Hepatocyte (in vitro differentiated cells): ENCODE results near the gene RXRB. TPM values are rescaled to one million over a fixed set of nuclear protein-coding genes. Genes with fewer than 3 reads are reported as not detected.

Source experiments
- DNase-seq: peaks from one replicate; pipeline ENCODE4 v3.0.0-alpha.2; 2016; ENCODE audit warnings: low spot score
- H2AFZ ChIP-seq: fragments of 200-600 bp; sonication (generic); 2 replicates; pipeline ENCODE4 v1.6.0; 2016; ENCODE audit warnings: antibody characterized with exemption, mild to moderate bottlenecking
- H3K27ac ChIP-seq: fragments of 200-600 bp; sonication (generic); 2 replicates; pipeline ENCODE4 v1.5.1; 2016; ENCODE audit warnings: mild to moderate bottlenecking
- H3K27me3 ChIP-seq: fragments of 200-600 bp; sonication (generic); 2 replicates; pipeline ENCODE4 v1.6.1; 2016
- H3K36me3 ChIP-seq: fragments of 200-600 bp; sonication (generic); replicated peaks from 2 replicates; pipeline ENCODE4 v1.5.1; 2016; ENCODE audit warnings: low read depth; ENCODE audit not compliant: insufficient read depth
- H3K4me1 ChIP-seq: fragments of 200-600 bp; sonication (generic); 2 replicates; pipeline ENCODE4 v1.5.1; 2016; ENCODE audit warnings: mild to moderate bottlenecking, moderate library complexity; ENCODE audit not compliant: insufficient read depth
- H3K4me2 ChIP-seq: fragments of 200-600 bp; sonication (generic); 2 replicates; pipeline ENCODE4 v1.6.0; 2016
- H3K4me3 ChIP-seq: fragments of 200-600 bp; sonication (generic); 2 replicates; pipeline ENCODE4 v1.5.1; 2016; ENCODE audit warnings: mild to moderate bottlenecking
- H3K79me2 ChIP-seq: fragments of 200-600 bp; sonication (generic); 2 replicates; pipeline ENCODE4 v1.6.0; 2017; ENCODE audit warnings: mild to moderate bottlenecking
- H3K9me2 ChIP-seq: fragments of 200-600 bp; sonication (generic); replicated peaks from 2 replicates; pipeline ENCODE4 v1.6.0; 2017; ENCODE audit warnings: mild to moderate bottlenecking; ENCODE audit not compliant: insufficient read depth
- H3K9me3 ChIP-seq: fragments of 200-600 bp; sonication (generic); 2 replicates; pipeline ENCODE4 v1.5.1; 2016; ENCODE audit warnings: low read depth, mild to moderate bottlenecking
- H4K20me1 ChIP-seq: fragments of 200-600 bp; sonication (generic); 2 replicates; pipeline ENCODE4 v1.6.0; 2016; ENCODE audit warnings: mild to moderate bottlenecking; ENCODE audit not compliant: insufficient read depth, poor library complexity, severe bottlenecking
- EZH2 ChIP-seq: fragments of 200-600 bp; sonication (generic); IDR thresholded peaks from 2 replicates; pipeline ENCODE4 v1.6.1; 2016; ENCODE audit warnings: antibody characterized with exemption, mild to moderate bottlenecking, borderline replicate concordance
- EZH2phosphoT487 ChIP-seq: fragments of 200-600 bp; sonication (generic); IDR thresholded peaks from one replicate; pipeline ENCODE4 v1.6.1; 2018; ENCODE audit warnings: antibody characterized with exemption, mild to moderate bottlenecking, low read depth, moderate library complexity; ENCODE audit not compliant: unreplicated experiment, severe bottlenecking
- WGBS: methylation state at CpG from one replicate; pipeline ENCODE4 v1.1.6; 2016; ENCODE audit warnings: low lambda C conversion rate; ENCODE audit errors: missing lambda C conversion rate; 5-methylcytosine and 5-hydroxymethylcytosine counted together
- polyA plus RNA-seq: library from polyadenylated mRNA; unstranded; fragments of >200 nt; fragmentation: Nextera tagmentation; extraction: Ambion mirVana; gene quantifications from 2 replicates; pipeline ENCODE4 v1.2.1, GENCODE V29; 2016
- total RNA-seq: library from RNA; depleted of rRNA; stranded (reverse); fragments of >200 nt; gene quantifications from 2 replicates; pipeline ENCODE4 v1.2.3, GENCODE V29; 2014
- TF ChIP-seq, protein P1 (sequence below): fragments of 200-600 bp; sonication (generic); IDR thresholded peaks from 2 replicates; pipeline ENCODE4 v1.5.1; 2016; ENCODE audit warnings: antibody characterized with exemption, mild to moderate bottlenecking; ENCODE audit not compliant: poor library complexity

RXRB gene
- total and polyA plus RNA-seq, 2 experiments from 2014 or later, result 17.0 to 24.6 TPM

DNA sequence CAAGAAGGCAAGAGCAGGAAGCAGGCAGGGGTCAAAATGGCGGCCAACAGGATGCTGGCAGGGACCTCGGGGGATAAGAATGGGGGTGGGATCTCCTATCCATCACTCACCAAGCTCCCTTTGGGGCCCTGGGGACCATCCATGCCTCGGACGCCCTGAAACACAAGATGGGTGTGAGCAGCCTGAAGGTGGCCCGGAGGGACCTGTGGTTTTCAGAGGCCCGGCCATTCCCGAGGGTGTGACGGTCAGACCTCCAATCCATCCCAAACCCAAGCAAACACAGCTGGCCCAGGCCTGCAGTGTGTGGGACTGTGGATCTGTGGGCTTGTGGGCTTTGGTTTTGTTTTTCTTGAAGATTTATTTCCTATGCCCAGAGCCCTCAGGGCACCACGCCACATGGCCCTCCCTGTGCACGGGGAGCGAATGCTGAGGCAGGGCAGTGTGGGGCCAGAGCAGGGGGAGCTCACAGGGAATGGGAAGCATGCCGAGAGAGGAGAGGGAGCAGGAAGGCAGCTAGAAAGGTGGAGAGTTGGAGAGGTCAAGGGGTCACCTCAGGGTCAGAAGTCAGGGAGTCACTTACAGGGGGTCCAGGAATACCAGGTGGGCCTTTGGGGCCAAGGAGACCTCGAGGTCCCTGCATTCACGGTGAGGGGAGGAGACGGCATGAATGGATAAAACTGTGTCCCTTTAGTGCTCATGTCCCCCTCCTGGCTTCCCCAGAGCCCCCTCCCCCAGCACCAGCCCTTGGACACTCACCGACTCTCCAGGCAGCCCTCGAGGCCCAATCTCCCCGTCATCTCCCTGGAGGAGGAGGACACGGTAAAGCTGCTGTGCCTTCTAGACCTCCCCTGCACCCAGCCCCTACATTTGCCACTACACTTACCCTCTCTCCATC, 22.7 kb downstream of the RXRB start:
- H3K27me3 ChIP-seq, result no peaks in the 10 kb centered on the region
- H3K4me1 ChIP-seq, result no peaks in the 10 kb centered on the region
- DNase-seq, result no peak
- TF ChIP-seq, protein P1, sequence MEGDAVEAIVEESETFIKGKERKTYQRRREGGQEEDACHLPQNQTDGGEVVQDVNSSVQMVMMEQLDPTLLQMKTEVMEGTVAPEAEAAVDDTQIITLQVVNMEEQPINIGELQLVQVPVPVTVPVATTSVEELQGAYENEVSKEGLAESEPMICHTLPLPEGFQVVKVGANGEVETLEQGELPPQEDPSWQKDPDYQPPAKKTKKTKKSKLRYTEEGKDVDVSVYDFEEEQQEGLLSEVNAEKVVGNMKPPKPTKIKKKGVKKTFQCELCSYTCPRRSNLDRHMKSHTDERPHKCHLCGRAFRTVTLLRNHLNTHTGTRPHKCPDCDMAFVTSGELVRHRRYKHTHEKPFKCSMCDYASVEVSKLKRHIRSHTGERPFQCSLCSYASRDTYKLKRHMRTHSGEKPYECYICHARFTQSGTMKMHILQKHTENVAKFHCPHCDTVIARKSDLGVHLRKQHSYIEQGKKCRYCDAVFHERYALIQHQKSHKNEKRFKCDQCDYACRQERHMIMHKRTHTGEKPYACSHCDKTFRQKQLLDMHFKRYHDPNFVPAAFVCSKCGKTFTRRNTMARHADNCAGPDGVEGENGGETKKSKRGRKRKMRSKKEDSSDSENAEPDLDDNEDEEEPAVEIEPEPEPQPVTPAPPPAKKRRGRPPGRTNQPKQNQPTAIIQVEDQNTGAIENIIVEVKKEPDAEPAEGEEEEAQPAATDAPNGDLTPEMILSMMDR, result no peak
- TF ChIP-seq EZH2 (no peak), EZH2phosphoT487 (no peak)
- no peak overlapping the region for H2AFZ ChIP-seq
- WGBS, result 81% methylated on average over 18 of the region's 19 CpGs
- no peaks in the 10 kb centered on the region for H3K79me2 ChIP-seq
- no peak overlapping the region for H3K4me3 ChIP-seq
- no peaks in the 10 kb centered on the region for H3K36me3 ChIP-seq
- no peak overlapping the region for H3K4me2 ChIP-seq
- H3K27ac ChIP-seq, result no peak overlapping the region
- H4K20me1 ChIP-seq, result no peaks in the 10 kb centered on the region
- no peaks in the 10 kb centered on the region for H3K9me2 ChIP-seq
- H3K9me3 ChIP-seq, result no peaks in the 10 kb centered on the region

DNA sequence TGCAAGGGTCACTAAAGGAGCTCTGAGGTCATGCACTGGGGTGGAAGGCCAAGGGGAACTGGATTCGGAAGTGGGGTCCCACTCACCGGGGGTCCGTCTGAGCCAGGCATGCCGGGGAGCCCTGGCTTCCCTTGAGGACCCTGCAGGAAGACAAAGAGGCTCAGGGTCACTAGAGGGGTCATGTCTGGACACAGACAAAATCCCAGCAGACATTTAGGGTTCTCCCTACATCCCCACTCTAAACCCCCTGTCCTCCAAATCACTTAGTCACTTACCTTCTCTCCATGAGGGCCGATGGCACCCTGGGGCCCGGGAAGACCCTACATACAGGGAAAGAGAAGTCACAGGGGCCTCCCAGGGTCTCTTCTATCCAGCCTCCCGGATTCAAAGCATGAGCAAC, 23.6 kb downstream of the RXRB start:
- H3K9me3 ChIP-seq, result no peaks in the 10 kb centered on the region
- no peak overlapping the region for H3K4me2 ChIP-seq
- H3K4me1 ChIP-seq, result no peaks in the 10 kb centered on the region
- H3K4me3 ChIP-seq, result no peak overlapping the region
- 83% methylated on average over 7 of the region's 7 CpGs for WGBS
- no peak overlapping the region for H3K27ac ChIP-seq
- TF ChIP-seq EZH2phosphoT487 (no peak), EZH2 (no peak)
- TF ChIP-seq, protein P1, result no peak
- no peaks in the 10 kb centered on the region for H3K9me2 ChIP-seq
- no peaks in the 10 kb centered on the region for H3K36me3 ChIP-seq
- DNase-seq, result no peak
- H4K20me1 ChIP-seq, result no peaks in the 10 kb centered on the region
- no peaks in the 10 kb centered on the region for H3K79me2 ChIP-seq
- no peaks in the 10 kb centered on the region for H3K27me3 ChIP-seq
- no peak overlapping the region for H2AFZ ChIP-seq

DNA sequence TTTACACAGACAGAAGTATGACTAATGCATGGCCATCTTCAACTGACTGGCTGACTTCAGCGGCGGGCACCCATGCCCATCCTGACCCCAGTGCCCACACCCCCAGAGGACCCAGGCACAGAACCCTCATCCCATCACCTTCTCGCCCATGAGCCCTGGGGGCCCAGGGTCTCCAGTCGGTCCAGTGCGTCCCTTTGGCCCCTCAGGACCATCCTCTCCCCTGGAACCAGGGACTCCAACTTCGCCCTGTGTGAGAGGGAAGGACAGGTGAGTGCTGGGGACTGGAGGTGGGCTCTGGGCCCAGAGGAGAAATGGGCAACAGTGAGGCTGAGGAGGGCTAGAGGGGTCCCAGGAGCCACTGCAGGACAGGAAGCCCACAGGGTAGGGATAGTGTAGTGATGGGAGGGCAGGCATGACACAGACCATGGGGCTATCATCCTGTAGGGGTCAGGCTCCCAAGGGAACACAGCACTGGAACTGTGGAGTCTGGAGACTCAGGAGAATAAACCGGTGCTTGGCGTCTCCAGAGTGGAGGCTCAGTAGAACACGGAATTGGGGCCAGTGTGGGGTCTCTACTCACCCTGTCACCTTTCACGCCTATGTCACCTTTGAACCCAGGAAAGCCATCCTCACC, 24.9 kb downstream of the RXRB start:
- no peak for TF ChIP-seq EZH2phosphoT487
- TF ChIP-seq, protein P1, result no peak
- TF ChIP-seq EZH2, result no peak
- no peaks in the 10 kb centered on the region for H3K36me3 ChIP-seq
- WGBS, result 88% methylated on average over 10 of the region's 10 CpGs

More for the DNA sequence above, 24.9 kb downstream of the RXRB start:
- Histone ChIP-seq H3K27ac (no peak overlapping the region), H3K9me2 (no peaks in the 10 kb centered on the region), H3K4me2 (no peak overlapping the region), H4K20me1 (no peaks in the 10 kb centered on the region), H3K4me1 (no peaks in the 10 kb centered on the region), H3K4me3 (no peak overlapping the region), H3K79me2 (no peaks in the 10 kb centered on the region), H3K27me3 (no peaks in the 10 kb centered on the region), H2AFZ (no peak overlapping the region), H3K9me3 (no peaks in the 10 kb centered on the region)
- DNase-seq, result no peak
